Astrocyte of the spinal cord (primary cell): ENCODE results near the gene TRIM24.
"Not testable (repeated sequence)": the region's sequence is repeated elsewhere in the genome, so short reads cannot be mapped to it uniquely, and the experiment has no call there.

ENCODE experiments used
- DNase-seq: peaks from one replicate; pipeline ENCODE4 v3.0.0; 2011; ENCODE audit warnings: low read depth, low spot score
- H3K4me3 ChIP-seq: 2 replicates; pipeline ENCODE4 v1.5.1; 2011; ENCODE audit warnings: low read depth, mild to moderate bottlenecking, low read length, moderate library complexity
- CTCF ChIP-seq: IDR thresholded peaks from 2 replicates; pipeline ENCODE4 v1.5.1; 2012; ENCODE audit warnings: low read depth, mild to moderate bottlenecking, low read length, inconsistent platforms
- in situ Hi-C: cut with HindIII; loops from 2 replicates; pipeline ENCODE4 v1.10.0; 2017; ENCODE audit warnings: low sequenced_read_pairs

Gene TRIM24

GRCh38 chr7:138481447-138482380 lies 21.7 kb downstream of the TRIM24 start:
- no peak for DNase-seq
- in situ Hi-C loops = no loop called here
- no peak for TF ChIP-seq CTCF
- no peak overlapping the region for H3K4me3 ChIP-seq

GRCh38 chr7:138483531-138483930 lies 23.5 kb downstream of the TRIM24 start:
- H3K4me3 ChIP-seq = no peak overlapping the region
- no peak for DNase-seq
- TF ChIP-seq CTCF = no peak
- in situ Hi-C loops = no loop called here

GRCh38 chr7:138485508-138485907 lies 25.4 kb downstream of the TRIM24 start:
- H3K4me3 ChIP-seq, DNase-seq, in situ Hi-C loops: not testable (repeated sequence)

- DNase-seq, in situ Hi-C loops, H3K4me3 ChIP-seq: not testable (repeated sequence)
These were observed 29.1 kb downstream of the TRIM24 start for GRCh38 chr7:138489139-138489538.

GRCh38 chr7:138491612-138492386 lies 31.7 kb downstream of the TRIM24 start:
- TF ChIP-seq CTCF = no peak
- no peak overlapping the region for H3K4me3 ChIP-seq
- DNase-seq = no peak
- in situ Hi-C loops = no loop called here

GRCh38 chr7:138492423-138492822 lies 32.4 kb downstream of the TRIM24 start:
- no peak for TF ChIP-seq CTCF
- no peak for DNase-seq
- no peak overlapping the region for H3K4me3 ChIP-seq
- in situ Hi-C loops = no loop called here

- no peak overlapping the region for H3K4me3 ChIP-seq
- DNase-seq = no peak
- in situ Hi-C loops = no loop called here
- TF ChIP-seq CTCF = no peak
These were observed 33.5 kb downstream of the TRIM24 start for GRCh38 chr7:138493535-138493934.
